PC-9 (cell line): ENCODE measurements around the gene PHB1.

Experiments used
- EZH2 ChIP-seq: fragments of 200-600 bp; sonication (generic); IDR thresholded peaks from 2 replicates; pipeline ENCODE4 v1.8.0; 2017; ENCODE audit warnings: antibody characterized with exemption, low read depth
- TF ChIP-seq, protein P1 (sequence below): fragments of 200-600 bp; sonication (generic); conservative IDR thresholded peaks from 2 replicates; pipeline ENCODE4 v1.6.1; 2017; ENCODE audit warnings: mixed run types, antibody characterized with exemption, mild to moderate bottlenecking, moderate library complexity

DNA sequence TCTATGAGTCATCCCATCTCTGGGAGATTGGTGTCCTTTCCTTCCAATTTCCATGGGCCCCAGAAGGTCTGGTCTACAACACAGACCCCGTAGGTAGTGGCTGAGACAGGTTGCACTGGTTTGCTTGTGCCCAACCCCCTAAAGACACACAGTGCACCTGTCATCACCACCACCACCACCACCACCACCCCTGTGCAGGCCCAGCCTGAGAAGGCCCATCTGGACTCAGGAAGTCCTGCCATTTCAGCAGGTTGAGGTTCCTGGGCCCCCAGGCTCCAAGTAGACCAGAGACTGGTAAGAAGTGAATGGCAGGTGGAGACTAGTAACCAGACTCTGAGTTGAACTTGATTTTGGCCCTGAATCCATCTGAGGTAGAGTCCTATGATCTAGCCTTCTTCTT, 25.9 kb upstream of the PHB1 start:
- TF ChIP-seq, protein P1, sequence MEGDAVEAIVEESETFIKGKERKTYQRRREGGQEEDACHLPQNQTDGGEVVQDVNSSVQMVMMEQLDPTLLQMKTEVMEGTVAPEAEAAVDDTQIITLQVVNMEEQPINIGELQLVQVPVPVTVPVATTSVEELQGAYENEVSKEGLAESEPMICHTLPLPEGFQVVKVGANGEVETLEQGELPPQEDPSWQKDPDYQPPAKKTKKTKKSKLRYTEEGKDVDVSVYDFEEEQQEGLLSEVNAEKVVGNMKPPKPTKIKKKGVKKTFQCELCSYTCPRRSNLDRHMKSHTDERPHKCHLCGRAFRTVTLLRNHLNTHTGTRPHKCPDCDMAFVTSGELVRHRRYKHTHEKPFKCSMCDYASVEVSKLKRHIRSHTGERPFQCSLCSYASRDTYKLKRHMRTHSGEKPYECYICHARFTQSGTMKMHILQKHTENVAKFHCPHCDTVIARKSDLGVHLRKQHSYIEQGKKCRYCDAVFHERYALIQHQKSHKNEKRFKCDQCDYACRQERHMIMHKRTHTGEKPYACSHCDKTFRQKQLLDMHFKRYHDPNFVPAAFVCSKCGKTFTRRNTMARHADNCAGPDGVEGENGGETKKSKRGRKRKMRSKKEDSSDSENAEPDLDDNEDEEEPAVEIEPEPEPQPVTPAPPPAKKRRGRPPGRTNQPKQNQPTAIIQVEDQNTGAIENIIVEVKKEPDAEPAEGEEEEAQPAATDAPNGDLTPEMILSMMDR, result no peak
- TF ChIP-seq EZH2, result no peak
